Sciatic nerve (tissue), 2 donors: ENCODE results near the gene REM2. TPM values are rescaled to one million over a fixed set of nuclear protein-coding genes. Genes with fewer than 3 reads are reported as not detected.

Experiments
- ATAC-seq: fragments of 200-7000 bp; cut with Tn5 transposase; one replicate; pipeline ENCODE4 v1.9.1; 2020; ENCODE audit warnings: mild to moderate bottlenecking, moderate library complexity
- DNase-seq: peaks from one replicate; pipeline ENCODE4 v3.0.0-alpha.2; 2020; ENCODE audit warnings: low spot score
- intact Hi-C: fragments of 100-400 bp; cut with DNase I; formaldehyde crosslinking; loops from one replicate; pipeline ENCODE4 v1.14.2; 2022
- total RNA-seq: library from RNA; stranded (reverse); fragmentation: NEBNext Ultra II Directional; extraction: Animal tissue kit (Norgen Biotek cat#: 25700); gene quantifications from one replicate; pipeline ENCODE4 v1.2.1, GENCODE V29; 2021
- donor health status: DM: no; HTN: no; CAD: no.
- donor health status: DM: no; HTN: no; CAD: no.

REM2 gene, protein sequence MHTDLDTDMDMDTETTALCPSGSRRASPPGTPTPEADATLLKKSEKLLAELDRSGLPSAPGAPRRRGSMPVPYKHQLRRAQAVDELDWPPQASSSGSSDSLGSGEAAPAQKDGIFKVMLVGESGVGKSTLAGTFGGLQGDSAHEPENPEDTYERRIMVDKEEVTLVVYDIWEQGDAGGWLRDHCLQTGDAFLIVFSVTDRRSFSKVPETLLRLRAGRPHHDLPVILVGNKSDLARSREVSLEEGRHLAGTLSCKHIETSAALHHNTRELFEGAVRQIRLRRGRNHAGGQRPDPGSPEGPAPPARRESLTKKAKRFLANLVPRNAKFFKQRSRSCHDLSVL
- 0.62 TPM for total RNA-seq

DNA sequence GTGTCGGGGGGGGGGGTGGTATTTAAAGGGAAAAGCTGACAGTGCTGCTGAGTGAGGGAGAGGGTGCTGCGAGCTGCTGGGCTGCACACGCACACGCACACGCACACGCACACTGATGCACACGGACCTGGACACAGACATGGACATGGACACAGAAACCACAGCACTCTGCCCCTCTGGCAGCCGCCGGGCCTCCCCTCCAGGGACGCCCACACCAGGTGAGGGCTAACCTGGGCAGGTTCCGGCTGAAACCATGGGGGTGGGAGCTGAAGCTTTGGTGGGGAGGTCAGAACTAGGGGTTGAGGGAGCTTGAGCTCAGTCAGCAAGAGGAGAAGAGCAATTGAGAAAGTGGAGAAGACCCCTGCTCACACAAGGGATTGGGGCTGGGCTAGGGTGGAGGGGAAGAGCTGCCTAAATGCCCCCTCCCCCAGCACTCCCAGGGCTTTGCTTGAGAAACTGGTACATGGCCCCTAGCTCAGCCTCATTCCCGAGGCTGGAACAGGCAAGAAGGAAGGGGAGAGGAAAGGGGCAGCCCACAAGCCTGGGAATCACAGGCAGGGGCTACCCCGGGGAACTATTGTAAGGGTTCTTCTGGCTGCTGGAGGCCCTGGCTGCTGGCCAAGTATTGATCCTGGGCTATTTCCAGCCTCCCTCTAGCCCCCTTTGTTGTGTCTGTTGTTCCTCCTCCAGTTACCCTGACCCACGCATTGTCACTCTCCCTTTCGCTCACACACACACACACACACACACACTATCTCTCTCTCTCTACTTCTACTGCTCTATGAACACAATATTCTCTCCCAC, at the start of gene REM2:
Gene REM2 (plus strand): TSS at position 50 of the 804 bp plus-strand sequence. CDS start 66 bp downstream, at position 116.
- DNase-seq: no peak
- no peak for ATAC-seq
- intact Hi-C loops: no loop called here

DNA sequence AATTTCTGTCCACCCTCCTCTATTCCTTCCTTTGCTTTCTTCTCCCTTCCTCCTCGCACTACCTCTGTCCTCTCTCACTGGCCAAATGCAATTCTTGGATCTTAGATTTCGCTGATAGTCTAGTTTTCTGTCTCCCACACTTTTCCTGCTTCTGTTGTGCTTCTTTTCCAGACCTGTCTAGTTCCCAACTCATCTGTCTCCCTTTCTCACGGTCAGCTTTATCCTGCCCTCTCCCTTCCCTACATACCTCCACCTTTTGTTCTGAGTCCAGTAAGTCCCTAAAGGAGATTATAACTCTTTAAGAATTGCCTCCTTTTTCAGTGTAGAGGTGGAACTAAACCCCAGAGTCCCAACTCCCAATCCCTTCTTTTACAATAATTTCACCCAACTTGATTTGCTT, 47.5 kb upstream of the REM2 start:
- no peak for ATAC-seq
- DNase-seq: no peak
- intact Hi-C loops: loop anchor here (1.0 kb wide), 1 partner anchor 18 kb away; no protein-coding TSS in a partner anchor

DNA sequence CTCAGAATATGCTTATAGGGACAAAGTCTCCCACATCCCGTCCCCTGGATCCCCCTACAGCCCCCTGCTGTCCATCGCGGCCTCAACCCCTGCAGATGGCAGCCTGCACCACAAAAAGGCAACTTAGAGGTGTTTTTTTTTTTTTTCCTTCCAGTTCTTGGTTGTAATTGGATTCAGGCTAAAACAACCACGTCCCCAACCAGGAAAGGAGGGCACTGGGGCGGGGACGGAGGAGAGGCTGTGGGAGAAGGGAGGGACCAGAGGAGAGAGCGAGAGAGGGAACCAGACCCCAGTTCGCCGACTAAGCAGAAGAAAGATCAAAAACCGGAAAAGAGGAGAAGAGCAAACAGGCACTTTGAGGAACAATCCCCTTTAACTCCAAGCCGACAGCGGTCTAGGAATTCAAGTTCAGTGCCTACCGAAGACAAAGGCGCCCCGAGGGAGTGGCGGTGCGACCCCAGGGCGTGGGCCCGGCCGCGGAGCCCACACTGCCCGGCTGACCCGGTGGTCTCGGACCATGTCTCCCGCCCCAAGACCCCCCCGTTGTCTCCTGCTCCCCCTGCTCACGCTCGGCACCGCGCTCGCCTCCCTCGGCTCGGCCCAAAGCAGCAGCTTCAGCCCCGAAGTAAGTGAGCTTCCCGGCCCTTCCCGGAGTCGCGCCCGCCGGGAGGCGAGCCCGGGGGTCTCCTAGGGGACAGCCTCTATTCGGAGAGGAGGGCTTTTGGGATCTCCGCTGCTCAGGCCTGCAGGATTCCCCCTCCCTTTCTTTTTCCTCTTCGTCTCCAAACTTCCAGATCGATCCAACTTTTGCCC, 46.5 kb upstream of the REM2 start, which contains the start of gene MMP14:
Gene MMP14 (plus strand): TSS at position 285 of the 813 bp plus-strand sequence. CDS start 233 bp downstream, at position 518.
- ATAC-seq (peak; percentile 87), DNase-seq (peak; percentile 90)
- intact Hi-C loops: no loop called here

DNA sequence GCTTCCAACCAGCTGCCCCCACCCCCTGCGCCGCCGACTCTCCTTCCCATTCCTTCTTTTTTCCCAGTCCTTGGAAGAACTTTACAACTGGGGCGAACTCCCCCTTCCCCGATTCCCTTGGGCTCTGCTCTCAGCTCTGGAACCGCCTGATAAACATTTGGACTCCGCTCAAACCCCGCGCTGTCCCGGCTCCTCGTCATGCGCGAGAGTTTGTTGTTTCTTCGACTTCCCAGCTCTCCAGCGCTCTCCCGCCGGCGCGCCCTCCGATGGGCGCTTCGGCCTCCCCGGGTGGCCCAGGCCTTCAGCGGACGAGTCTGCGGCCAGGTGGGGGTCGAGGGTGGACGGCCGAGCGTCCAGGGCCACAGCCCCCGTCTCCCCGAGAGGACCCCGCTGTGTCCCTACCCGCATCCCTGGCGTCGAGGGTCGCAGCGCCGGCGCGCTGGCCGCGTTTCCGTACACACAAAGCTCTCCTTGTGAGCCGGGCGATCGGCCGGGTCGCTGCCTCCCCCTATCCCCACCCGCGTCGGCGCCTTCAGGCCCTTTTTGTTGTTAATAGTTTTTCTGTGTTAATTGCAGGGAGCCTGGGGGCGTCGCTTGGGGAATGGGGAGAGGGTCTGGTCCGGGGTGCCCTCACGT, 45.8 kb upstream of the REM2 start:
- intact Hi-C loops: no loop called here
- peak; percentile 23 for ATAC-seq
- peak; percentile 80 for DNase-seq

DNA sequence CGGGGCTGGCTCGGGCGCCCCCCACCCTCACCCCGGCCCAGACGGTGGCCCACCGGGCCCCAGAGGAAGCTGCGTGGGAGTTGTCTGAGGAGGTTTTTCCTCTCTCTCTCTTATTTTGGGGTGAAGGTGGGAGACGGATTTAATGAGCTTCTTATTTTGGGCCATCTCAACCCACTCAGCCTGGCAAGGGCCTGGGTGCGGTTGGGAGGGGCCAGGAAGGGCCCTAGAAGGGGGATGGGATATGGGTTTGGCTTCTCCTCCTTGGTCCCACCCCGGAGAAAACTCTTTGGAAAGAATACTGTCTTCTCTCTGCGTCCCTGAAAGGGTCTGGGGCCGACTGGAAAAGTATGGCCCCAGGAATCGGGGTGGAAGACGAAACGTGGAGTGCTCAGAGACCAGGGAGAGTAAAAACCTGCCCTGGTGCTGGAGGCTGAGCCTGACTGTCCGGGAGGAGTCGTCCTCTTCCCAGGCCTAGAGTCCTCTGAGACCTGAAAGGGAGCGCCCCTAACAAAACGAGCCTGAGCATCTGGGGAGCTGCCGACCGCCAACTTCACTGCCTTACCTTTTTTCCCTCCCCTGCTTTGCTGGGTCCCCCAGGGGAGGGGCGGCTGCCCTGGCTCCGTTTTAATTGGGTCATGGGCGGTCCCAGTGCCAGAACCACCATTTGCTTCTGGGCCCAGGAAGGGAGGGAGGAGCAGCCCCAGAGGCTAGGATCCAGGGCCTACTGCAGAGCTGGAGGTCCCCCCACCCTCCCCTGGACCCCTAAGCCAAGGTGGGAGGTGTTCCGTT, 45.1 kb upstream of the REM2 start:
- ATAC-seq: peak; percentile 81
- intact Hi-C loops: no loop called here
- peak; percentile 80 for DNase-seq

DNA sequence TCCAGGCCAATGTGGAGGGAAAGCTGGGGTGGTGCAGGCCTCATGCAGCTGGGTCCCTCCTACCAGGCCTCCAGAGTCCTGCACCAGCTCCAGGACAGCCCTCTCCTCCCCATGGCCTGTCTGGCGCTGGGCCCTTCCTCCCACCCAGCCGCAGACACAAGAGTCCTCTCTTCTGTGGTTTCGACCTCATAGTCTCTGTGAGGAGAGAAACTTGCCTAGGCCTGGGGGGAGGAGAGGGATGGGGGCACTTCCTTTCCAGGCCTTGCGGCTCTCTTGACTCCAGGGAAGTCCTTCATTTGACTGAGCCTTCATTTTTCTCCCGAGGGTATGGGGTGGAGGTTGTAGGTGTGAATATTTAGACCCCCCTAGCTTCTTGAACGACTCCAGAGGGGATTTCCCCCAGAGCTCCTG, 44.4 kb upstream of the REM2 start:
- peak; percentile 80 for DNase-seq
- intact Hi-C loops: no loop called here
- peak; percentile 59 for ATAC-seq

DNA sequence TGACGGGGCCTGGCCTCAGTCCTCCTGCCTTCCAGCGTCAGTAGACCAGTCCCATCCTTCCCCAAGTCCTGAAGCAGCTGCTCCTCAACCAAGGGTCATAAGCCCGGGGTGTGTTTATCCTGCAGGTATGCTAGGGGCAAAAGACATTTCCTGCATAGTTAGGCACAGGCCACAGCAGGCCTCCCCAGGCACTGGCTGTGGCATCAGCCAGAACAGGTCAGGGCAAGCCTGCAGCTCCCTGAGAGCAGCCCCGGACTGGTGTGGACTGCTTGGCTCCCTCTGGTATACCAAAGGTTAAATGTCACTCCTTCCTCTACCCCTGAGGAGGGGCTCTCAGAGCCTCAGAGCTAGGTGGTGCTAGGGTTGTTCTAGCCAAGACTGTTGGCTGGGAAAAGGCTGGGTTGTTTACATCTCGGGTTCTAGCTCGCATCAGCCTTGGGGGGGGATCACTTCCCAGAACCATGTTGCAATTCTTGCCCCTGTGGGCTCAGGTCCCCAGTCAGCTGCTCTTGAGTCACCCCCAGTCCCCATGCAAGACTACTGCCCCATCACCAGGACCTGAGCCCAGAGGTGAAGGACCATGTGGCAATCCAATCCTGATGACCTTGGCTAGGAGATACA, 43.8 kb upstream of the REM2 start:
- DNase-seq (peak; percentile 59), ATAC-seq (no peak)
- intact Hi-C loops: no loop called here

DNA sequence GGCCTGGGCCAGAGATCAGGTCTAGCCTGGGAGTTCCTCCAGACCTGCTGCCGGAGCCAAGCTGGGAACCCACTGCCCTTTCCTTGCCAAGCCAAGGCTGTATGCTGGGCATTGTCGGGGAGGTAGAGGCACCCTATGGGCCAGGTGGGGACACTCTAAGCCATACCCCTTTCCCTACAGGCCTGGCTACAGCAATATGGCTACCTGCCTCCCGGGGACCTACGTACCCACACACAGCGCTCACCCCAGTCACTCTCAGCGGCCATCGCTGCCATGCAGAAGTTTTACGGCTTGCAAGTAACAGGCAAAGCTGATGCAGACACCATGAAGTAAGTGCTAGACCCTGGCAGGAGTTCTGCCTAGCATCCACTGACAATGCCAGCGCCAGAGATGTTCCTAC, 41.7 kb upstream of the REM2 start:
- no peak for ATAC-seq
- peak; percentile 50 for DNase-seq
- intact Hi-C loops: loop anchor here (10.0 kb wide), 1 partner anchor 257 kb away; the partner anchor contains the start of gene DAD1

DNA sequence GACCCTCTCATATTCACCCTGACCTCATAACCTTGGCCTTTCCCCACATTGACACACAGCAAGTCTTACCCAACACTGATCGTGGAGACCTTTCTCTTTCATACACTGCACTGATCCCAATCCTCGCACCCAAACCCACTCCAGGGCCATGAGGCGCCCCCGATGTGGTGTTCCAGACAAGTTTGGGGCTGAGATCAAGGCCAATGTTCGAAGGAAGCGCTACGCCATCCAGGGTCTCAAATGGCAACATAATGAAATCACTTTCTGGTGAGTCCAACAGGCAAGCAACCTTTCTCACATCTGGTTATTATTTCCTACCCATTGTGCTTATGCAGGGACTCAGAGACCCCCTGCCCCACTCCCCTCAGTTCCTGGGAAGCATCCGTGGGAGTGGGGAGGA, 41.3 kb upstream of the REM2 start:
- ATAC-seq (no peak), DNase-seq (peak; percentile 45)
- intact Hi-C loops: loop anchor here (10.0 kb wide), 1 partner anchor 257 kb away; the partner anchor contains the start of gene DAD1

DNA sequence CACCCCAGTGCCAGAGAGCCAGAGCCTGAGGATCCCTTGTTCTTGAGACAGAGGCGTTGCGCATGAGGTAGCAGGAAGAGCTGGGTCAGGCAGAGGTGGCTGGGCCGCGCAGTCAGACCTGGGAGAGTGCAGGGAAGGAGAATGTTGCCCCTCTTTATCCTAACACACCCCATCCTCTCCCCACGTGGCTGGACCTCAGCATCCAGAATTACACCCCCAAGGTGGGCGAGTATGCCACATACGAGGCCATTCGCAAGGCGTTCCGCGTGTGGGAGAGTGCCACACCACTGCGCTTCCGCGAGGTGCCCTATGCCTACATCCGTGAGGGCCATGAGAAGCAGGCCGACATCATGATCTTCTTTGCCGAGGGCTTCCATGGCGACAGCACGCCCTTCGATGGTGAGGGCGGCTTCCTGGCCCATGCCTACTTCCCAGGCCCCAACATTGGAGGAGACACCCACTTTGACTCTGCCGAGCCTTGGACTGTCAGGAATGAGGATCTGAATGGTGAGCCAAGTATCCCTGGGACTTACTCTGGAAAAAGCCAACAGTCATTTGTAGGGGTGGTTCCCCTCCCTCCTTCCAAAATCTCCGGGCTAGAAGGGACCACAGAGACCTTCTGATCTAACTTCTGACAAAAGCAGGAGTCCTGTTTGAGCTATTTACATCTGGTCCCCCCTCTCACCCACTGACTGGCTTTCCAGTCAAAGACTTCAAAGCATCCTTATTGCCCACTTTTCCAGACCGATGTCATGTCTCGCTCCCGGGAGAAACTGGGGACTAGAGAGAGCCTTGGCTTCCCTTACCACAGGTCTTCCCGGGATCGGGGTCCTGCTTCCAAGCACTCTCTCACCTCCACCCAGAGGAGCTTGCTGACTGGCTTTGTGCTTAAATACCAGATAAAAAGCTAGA, 40.6 kb upstream of the REM2 start:
- DNase-seq (peak; percentile 53), ATAC-seq (no peak)
- intact Hi-C loops: loop anchor here (10.0 kb wide), 1 partner anchor 258 kb away; the partner anchor contains the start of gene DAD1

DNA sequence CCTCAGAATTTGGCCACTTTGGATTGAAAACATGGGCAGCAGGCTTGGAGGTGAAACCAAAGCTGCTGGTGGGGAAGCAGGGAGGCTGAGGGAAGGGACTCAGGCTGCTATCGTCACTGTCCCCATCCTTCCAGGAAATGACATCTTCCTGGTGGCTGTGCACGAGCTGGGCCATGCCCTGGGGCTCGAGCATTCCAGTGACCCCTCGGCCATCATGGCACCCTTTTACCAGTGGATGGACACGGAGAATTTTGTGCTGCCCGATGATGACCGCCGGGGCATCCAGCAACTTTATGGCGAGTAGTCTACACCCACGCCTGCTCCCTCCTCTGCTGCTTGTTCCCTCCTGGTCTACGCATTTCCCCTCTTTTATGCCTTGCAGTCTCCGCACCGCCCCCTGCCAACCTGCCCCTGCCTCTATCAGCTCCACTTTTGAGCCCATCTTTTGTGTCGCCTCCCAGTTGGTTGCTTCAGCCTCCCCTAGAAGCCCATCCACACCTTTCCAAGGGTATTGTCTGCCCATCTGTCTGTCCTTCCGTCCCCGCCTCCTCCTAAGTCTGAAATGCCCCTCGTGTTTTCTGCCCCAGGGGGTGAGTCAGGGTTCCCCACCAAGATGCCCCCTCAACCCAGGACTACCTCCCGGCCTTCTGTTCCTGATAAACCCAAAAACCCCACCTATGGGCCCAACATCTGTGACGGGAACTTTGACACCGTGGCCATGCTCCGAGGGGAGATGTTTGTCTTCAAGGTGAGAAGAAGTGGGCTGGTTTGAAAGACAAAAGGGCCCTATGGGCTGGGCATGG, 39.7 kb upstream of the REM2 start:
- intact Hi-C loops: loop anchor here (10.0 kb wide), 1 partner anchor 259 kb away; the partner anchor contains the start of gene DAD1
- no peak for ATAC-seq
- DNase-seq: peak; percentile 54

DNA sequence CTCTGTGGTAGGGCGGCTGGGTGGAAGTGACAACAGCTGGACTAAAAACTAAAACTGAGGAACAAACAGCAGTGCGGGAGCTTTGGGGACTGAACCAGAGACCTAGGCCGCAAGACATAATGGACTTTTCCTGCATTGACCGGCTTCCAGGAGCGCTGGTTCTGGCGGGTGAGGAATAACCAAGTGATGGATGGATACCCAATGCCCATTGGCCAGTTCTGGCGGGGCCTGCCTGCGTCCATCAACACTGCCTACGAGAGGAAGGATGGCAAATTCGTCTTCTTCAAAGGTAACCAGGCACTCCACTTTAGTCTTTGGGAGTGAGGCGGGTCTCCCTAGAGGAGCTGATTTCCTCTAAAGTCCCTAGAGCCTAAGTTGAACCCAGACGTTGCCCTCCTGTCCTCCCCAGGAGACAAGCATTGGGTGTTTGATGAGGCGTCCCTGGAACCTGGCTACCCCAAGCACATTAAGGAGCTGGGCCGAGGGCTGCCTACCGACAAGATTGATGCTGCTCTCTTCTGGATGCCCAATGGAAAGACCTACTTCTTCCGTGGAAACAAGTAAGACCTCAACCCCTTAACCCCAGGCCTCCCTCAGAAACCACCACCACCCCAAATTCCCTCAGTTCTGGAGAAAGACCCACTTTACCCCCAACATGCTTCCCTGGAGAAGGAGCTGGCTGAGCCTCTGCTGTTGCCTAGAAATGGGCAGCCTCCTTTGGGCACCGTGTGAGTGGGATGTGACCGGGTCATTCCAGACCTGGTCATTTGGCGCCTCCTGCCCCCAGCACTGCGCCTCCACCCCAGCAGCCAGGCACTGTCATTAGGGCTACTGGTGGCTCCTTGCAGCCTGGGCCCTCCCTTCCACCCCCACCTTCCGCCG, 38.6 kb upstream of the REM2 start:
- intact Hi-C loops: loop anchor here (10.0 kb wide), 1 partner anchor 260 kb away; the partner anchor contains the start of gene DAD1
- ATAC-seq: no peak
- no peak for DNase-seq

DNA sequence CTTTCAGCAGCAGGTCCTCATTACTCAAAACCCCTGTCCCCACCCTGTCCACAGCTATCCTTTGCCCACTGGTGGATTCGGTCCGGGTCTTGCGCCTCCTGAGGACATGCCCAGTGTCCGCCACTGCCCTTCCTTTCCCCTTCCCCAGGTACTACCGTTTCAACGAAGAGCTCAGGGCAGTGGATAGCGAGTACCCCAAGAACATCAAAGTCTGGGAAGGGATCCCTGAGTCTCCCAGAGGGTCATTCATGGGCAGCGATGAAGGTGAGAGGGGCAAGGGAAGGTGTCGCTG, 38.0 kb upstream of the REM2 start:
- intact Hi-C loops: loop anchor here (10.0 kb wide), 1 partner anchor 260 kb away; the partner anchor contains the start of gene DAD1
- no peak for ATAC-seq
- DNase-seq: no peak

DNA sequence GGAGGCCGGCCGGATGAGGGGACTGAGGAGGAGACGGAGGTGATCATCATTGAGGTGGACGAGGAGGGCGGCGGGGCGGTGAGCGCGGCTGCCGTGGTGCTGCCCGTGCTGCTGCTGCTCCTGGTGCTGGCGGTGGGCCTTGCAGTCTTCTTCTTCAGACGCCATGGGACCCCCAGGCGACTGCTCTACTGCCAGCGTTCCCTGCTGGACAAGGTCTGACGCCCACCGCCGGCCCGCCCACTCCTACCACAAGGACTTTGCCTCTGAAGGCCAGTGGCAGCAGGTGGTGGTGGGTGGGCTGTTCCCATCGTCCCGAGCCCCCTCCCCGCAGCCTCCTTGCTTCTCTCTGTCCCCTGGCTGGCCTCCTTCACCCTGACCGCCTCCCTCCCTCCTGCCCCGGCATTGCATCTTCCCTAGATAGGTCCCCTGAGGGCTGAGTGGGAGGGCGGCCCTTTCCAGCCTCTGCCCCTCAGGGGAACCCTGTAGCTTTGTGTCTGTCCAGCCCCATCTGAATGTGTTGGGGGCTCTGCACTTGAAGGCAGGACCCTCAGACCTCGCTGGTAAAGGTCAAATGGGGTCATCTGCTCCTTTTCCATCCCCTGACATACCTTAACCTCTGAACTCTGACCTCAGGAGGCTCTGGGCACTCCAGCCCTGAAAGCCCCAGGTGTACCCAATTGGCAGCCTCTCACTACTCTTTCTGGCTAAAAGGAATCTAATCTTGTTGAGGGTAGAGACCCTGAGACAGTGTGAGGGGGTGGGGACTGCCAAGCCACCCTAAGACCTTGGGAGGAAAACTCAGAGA, 37.0 kb upstream of the REM2 start:
- ATAC-seq (no peak), DNase-seq (peak; percentile 64)
- intact Hi-C loops: loop anchor here (10.0 kb wide), 1 partner anchor 261 kb away; the partner anchor contains the start of gene DAD1
